Adrenal gland (tissue), 12 donors: Measurements from ENCODE around the gene NR2C1. TPM values are rescaled to one million over a fixed set of nuclear protein-coding genes. Genes with fewer than 3 reads are reported as not detected.
"Not testable (repeated sequence)": the region's sequence is repeated elsewhere in the genome, so short reads cannot be mapped to it uniquely, and the experiment has no call there.

Source experiments
- DNase-seq, 7 donors: peaks; one replicate each; pipeline ENCODE4 v3.0.0-alpha.2; 2019 to 2020
- H3K27ac ChIP-seq, 5 donors: fragments of 200-600 bp; sonication (generic) in 4 of 5; 1 replicate in 3 of 5; 2 replicates in 2 of 5; pipeline versions ENCODE4 v1.5.1 to v1.8.0; 2016 to 2020; ENCODE audit warnings: mild to moderate bottlenecking in 1 of 5
- H3K27me3 ChIP-seq: fragments of 200-600 bp; 2 replicates; pipeline ENCODE4 v1.8.0; 2021
- H3K36me3 ChIP-seq, 2 donors: fragments of 200-600 bp; replicated peaks in 1 of 2; 1 replicate in 1 of 2; 2 replicates in 1 of 2; pipeline versions ENCODE4 v1.5.1 to v1.8.0; 2018 to 2022
- H3K4me1 ChIP-seq, 2 donors: fragments of 200-600 bp; replicated peaks in 1 of 2; 1 replicate in 1 of 2; 2 replicates in 1 of 2; pipeline versions ENCODE4 v1.5.1 to v1.8.0; 2018 to 2021
- H3K4me3 ChIP-seq, 4 donors: fragments of 200-600 bp; sonication (generic) in 3 of 4; one replicate each; pipeline ENCODE4 v1.5.1; 2016 to 2018
- H3K9me3 ChIP-seq, 3 donors: fragments of 200-600 bp; sonication (generic) in 1 of 3; replicated peaks in 1 of 3; 1 replicate in 2 of 3; 2 replicates in 1 of 3; pipeline versions ENCODE4 v1.5.1 to v1.8.0; 2016 to 2021
- POLR2A ChIP-seq, 2 donors: fragments of 450-650 bp; IDR thresholded peaks; one replicate each; pipeline ENCODE4 v1.6.1; 2017; ENCODE audit warnings: antibody characterized with exemption in 2 of 2, mild to moderate bottlenecking in 2 of 2, moderate library complexity in 1 of 2
- WGBS, 4 donors: extraction: QIAGEN DNeasy Blood & Tissue Kit in 2 of 4; methylation state at CpG; one replicate each; pipeline versions ENCODE4 v1.1.5 to v1.1.7; 2013 to 2017; 5-methylcytosine and 5-hydroxymethylcytosine counted together
- intact Hi-C, 2 donors: fragments of 100-400 bp; cut with DNase I; formaldehyde crosslinking; loops; one replicate each; pipeline versions ENCODE4 v1.14.1 to v1.15.0; 2022 to 2023
- polyA plus RNA-seq, 3 donors: library from polyadenylated mRNA; stranded (reverse); fragments of 200-250 nt in 2 of 3; fragments of 350-450 nt in 1 of 3; fragmentation: Illumina TruSeq in 1 of 3; extraction: RNeasy Lipid Tissue Mini Kit (QIAGEN cat#74804) in 1 of 3; gene quantifications; one replicate each; pipeline ENCODE4 v1.2.3, GENCODE V29; 2013 to 2014
- total RNA-seq, 9 donors: library from RNA; depleted of rRNA in 4 of 9; stranded (reverse); fragments of >200 nt in 4 of 9; fragments of 120-200 nt in 1 of 9; fragmentation: NEBNext Ultra II Directional in 1 of 9; extraction: Animal tissue kit (Norgen Biotek cat#: 25700) in 1 of 9; gene quantifications; one replicate each; pipeline versions ENCODE4 v1.1.0 to v1.2.4, GENCODE V29; 2013 to 2023
- TF ChIP-seq, protein P1 (sequence below), 6 experiments: fragments of 450-650 bp in 4 of 6; fragments of 200-600 bp in 2 of 6; sonication (generic) in 1 of 6; IDR thresholded peaks; 1 replicate in 5 of 6; 2 replicates in 1 of 6; pipeline versions ENCODE4 v1.5.1 to v1.8.0; 2016 to 2021; ENCODE audit warnings: antibody characterized with exemption in 6 of 6, mild to moderate bottlenecking in 2 of 6, moderate library complexity in 1 of 6
- donor health status: healthy with polysubstance abuse.
- donor health status: Bipolar disorder and iron deficiency.
- donor health status: DM: yes; HTN: yes; CAD: no.
- donor health status: DM: no; HTN: no; CAD: no.
- donor health status: DM: no; HTN: no; CAD: no.
- donor health status: DM: yes; HTN: yes; CAD: no.

The NR2C1 gene
- total and polyA plus RNA-seq, 12 donors = 19.8 to 300 (median 45.6) TPM

DNA sequence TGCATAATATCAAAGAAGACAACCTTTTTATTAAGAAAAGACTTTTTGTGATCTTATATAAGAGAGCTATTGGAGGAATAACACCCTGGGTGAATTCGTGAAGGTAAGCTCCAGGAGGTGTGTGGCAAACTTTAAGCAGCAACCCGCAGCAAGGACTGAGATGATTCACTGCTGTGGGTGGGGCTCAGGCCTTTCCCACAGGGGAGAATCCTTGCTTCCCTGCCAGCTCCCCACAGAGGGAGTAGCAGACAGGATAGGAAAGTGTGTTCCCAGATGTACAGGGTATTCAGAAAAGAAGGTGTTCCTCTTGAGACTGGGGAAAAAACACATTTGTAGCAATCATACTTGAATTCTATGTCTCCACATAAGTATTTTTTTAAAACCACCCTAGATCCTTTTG is 79.1 kb downstream of the NR2C1 start:
- Histone ChIP-seq H3K36me3 (peaks cover 0 to 4% of the 10 kb centered on the region in 2 donors), H3K27ac (no peak overlapping the region), H3K4me3 (no peak overlapping the region), H3K9me3 (no peaks in the 10 kb centered on the region), H3K4me1 (peaks cover 6% of the 10 kb centered on the region in 2 donors), H3K27me3 (no peaks in the 10 kb centered on the region)
- TF ChIP-seq POLR2A (IDR thresholded peaks at IDR 0.05) = no peak
- TF ChIP-seq, protein P1, sequence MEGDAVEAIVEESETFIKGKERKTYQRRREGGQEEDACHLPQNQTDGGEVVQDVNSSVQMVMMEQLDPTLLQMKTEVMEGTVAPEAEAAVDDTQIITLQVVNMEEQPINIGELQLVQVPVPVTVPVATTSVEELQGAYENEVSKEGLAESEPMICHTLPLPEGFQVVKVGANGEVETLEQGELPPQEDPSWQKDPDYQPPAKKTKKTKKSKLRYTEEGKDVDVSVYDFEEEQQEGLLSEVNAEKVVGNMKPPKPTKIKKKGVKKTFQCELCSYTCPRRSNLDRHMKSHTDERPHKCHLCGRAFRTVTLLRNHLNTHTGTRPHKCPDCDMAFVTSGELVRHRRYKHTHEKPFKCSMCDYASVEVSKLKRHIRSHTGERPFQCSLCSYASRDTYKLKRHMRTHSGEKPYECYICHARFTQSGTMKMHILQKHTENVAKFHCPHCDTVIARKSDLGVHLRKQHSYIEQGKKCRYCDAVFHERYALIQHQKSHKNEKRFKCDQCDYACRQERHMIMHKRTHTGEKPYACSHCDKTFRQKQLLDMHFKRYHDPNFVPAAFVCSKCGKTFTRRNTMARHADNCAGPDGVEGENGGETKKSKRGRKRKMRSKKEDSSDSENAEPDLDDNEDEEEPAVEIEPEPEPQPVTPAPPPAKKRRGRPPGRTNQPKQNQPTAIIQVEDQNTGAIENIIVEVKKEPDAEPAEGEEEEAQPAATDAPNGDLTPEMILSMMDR (IDR thresholded peaks at IDR 0.05) = no peak
- 46 to 62% (median 55%) methylated on average over 2 of the region's 2 CpGs for WGBS, 4 donors
- intact Hi-C loops = no loop called here
- peak in 6 of 7 donors; percentile 40 to 72 (median 62) for DNase-seq

- intact Hi-C loops = not testable (repeated sequence)
These were observed 79.6 kb downstream of the NR2C1 start for GRCh38 chr12:94993855-94994254.

GRCh38 chr12:94990222-94990621 is 83.2 kb downstream of the NR2C1 start:
- intact Hi-C loops = no loop called here
- Histone ChIP-seq H3K36me3 (peaks cover 0 to 4% of the 10 kb centered on the region in 2 donors), H3K27ac (no peak overlapping the region), H3K27me3 (no peaks in the 10 kb centered on the region), H3K9me3 (no peaks in the 10 kb centered on the region), H3K4me3 (no peak overlapping the region), H3K4me1 (peaks cover 6 to 11% of the 10 kb centered on the region in 2 donors)
- no peak for TF ChIP-seq POLR2A (IDR thresholded peaks at IDR 0.05)
- TF ChIP-seq, protein P1 (IDR thresholded peaks at IDR 0.05) = no peak
- no peak for DNase-seq
- 89 to 95% (median 89%) methylated on average over 3 of the region's 3 CpGs for WGBS, 4 donors

More at GRCh38 chr12:94993855-94994254, 79.6 kb downstream of the NR2C1 start:
- not testable (repeated sequence) for DNase-seq, H3K27me3 ChIP-seq, H3K27ac ChIP-seq, H3K36me3 ChIP-seq, H3K4me1 ChIP-seq, H3K9me3 ChIP-seq, H3K4me3 ChIP-seq
- WGBS, 4 donors = 77 to 93% (median 86%) methylated on average over 3 of the region's 3 CpGs

GRCh38 chr12:94988471-94988870 is 84.9 kb downstream of the NR2C1 start:
- intact Hi-C loops = no loop called here
- no peaks in the 10 kb centered on the region for H3K36me3 ChIP-seq

GRCh38 chr12:94987801-94988200 is 85.6 kb downstream of the NR2C1 start:
- DNase-seq = no peak
- 45 to 49% (median 47%) methylated on average over 2 of the region's 2 CpGs for WGBS, 4 donors
- Histone ChIP-seq H3K27me3 (no peaks in the 10 kb centered on the region), H3K4me3 (no peak overlapping the region), H3K27ac (no peak overlapping the region), H3K36me3 (no peaks in the 10 kb centered on the region), H3K9me3 (no peaks in the 10 kb centered on the region), H3K4me1 (peaks cover 0 to 4% of the 10 kb centered on the region in 2 donors)
- TF ChIP-seq, protein P1 (IDR thresholded peaks at IDR 0.05) = no peak
- no peak for TF ChIP-seq POLR2A (IDR thresholded peaks at IDR 0.05)
- intact Hi-C loops = no loop called here

More at GRCh38 chr12:94988471-94988870, 84.9 kb downstream of the NR2C1 start:
- WGBS, 4 donors = 77 to 95% (median 87%) methylated on average over 6 of the region's 6 CpGs
- Histone ChIP-seq H3K4me1 (peaks cover 0 to 4% of the 10 kb centered on the region in 2 donors), H3K9me3 (no peaks in the 10 kb centered on the region), H3K4me3 (no peak overlapping the region), H3K27ac (no peak overlapping the region), H3K27me3 (no peaks in the 10 kb centered on the region)
- no peak for TF ChIP-seq POLR2A (IDR thresholded peaks at IDR 0.05)
- TF ChIP-seq, protein P1 (IDR thresholded peaks at IDR 0.05) = no peak
- no peak for DNase-seq
